CD4-positive, alpha-beta T cell treated with Interferon gamma for 1 hour (primary cell): ENCODE results near the gene TTLL11.

Source experiments
- DNase-seq: peaks from one replicate; pipeline ENCODE4 v3.0.0-alpha.2; 2020

Gene TTLL11

DNA sequence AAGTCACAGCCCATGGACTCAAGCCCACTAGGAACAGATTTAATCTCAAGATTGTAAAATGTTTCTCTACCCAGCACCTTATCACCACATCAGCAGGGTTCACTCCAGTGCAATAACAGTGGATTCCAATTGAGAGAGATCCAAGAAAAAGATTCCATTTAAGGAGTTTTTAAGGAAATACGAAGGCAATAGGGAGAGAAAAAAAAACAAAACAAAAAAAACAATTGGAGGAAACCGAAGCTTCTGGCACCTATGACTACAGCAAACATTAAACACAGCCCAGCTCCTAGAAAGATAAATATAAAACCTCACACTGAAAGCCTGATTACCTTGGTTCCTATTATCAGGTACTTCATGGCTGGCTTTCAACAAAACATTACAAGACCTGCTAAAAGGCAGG is 249.0 kb downstream of the TTLL11 start:
- DNase-seq: no peak

DNA sequence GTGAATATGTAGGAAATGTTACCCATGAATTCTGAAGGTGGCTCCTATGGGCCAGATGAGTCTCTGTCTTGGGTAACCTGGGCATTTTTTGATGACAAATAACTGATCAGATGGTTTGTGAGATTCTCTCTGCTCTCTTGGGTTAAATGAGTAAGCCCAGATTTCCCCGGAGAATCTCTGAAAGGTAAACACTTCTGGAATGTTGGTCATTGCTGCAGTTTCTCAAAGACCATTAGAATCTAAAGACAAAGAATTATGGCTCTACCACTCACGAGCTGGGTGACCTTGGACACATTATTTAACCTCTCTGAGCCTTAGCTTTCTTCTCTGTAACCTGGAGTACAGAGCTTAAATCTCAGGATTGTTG is 250.5 kb downstream of the TTLL11 start:
- no peak for DNase-seq

GRCh38 chr9:121841771-121842611 is 251.1 kb downstream of the TTLL11 start:
- no peak for DNase-seq

DNA sequence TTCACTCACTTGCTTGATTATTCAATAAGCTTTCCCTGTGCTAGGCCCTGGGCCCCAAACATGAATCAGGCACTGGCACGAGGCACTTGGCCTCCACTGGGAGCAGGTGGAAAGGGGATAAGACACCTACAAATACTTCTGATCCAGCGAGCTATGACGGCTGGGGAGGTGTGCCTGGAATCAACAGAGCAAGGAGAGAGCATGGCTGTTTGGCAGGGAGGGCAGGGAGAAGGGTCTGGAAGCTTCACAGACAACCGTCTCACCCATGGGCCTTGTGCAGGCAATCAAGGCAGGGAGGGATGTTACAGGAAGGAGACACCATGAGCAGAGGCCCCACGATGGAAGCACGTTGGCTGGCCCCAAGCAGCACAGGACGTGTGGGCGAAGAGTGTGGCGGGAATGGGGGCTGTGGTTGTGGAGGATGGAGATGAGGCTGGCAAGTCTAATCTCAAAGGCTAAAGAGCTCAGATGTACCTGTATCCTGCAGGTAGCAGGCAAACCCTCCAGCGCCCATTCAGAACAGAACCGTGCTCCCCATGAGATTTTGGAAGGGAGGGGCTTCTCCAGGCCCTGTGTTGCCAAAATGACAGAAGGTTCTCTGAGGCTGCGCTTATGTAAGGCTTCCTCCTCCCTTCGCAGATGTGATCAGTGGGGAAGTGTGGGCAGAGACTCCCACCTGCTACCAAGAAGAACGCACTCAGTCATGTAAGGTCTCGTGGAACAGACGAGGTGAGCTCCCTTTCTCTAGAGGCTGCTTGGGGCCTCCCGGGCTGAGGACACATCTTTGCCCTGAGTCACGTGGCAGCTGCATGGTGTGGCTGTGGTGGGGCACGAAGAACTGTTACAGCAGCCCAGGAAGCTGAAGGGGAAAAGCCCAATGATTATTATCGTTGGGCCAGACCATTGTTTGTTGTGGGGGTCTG is 252.0 kb downstream of the TTLL11 start:
- no peak for DNase-seq

DNA sequence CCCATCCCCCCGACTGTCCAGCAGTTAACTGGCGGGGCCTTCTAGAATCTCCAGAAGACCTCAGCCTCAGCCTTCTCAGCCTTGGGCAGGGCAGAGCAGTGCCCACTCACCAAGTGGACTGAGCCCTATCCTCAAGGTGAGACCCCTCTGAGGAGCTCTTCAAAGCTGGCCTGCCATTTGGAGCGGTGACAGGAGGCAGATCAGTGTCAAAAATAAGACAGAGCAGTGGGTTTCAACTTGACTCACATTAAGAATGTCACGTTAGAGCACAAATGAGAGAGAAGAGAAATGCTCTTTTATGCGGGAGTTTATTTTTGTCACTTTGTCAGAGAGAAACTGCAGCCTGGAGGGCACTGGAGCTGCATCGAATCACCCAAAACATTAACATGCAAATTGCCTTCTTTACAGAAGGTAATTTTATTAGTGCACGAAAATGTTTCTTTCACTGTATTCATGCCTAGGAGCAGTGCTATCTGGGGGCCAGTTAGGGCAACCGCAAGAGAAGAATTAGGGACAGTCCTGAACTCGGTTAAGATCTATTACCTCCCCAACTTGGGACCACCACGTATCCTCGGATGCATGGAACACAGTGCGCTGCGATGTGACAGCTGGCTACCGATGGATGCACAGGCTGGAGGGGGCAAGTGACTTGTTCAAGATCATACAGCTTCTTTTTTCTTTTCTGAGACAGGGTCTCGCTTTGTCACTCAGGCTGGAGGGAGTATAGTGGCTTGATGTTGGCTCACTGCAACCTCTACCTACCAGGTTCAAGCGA is 253.2 kb downstream of the TTLL11 start:
- no peak for DNase-seq

DNA sequence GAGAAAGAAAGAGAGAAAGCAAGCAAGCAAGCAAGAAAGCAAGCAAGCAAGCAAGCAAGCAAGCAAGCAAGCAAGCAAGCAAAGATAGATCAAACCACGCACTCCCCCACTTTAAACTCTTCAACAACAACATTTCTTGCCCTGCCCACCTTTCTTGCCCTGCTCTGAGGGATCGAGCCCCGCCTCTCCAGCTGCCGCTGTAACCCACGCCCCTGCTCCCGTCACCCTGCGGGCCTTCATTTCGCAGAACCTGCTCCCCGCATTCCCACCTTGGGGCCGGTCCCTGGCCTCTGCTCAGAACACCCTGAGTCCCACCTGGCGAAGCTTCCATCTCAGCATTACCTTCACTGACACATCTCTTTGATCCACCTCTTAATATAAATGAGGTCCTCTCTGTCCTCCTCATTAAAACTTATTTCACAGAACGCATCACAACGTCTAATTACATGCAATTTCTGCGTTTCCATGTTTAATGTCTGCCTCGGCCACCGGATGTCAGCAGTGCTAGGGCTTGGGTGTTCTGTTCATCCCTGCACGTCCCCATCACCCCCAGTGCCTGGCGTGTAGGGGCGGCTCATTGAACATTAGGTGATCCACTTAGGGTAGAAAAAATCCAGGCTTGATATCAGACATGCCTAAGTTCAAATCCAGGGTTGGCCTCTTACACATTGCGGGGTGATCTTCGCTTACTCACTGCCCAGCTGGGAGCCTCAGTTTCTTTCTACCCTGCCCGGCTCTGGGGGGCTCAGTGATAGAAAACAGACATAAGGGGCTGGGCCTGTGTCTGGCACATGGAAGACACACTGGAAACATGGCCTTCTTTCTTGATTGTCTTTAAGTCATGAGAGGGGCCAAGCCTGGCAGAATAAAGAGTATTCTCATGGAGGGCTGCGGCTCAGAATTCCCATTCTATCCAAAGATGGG is 254.1 kb downstream of the TTLL11 start:
- no peak for DNase-seq

DNA sequence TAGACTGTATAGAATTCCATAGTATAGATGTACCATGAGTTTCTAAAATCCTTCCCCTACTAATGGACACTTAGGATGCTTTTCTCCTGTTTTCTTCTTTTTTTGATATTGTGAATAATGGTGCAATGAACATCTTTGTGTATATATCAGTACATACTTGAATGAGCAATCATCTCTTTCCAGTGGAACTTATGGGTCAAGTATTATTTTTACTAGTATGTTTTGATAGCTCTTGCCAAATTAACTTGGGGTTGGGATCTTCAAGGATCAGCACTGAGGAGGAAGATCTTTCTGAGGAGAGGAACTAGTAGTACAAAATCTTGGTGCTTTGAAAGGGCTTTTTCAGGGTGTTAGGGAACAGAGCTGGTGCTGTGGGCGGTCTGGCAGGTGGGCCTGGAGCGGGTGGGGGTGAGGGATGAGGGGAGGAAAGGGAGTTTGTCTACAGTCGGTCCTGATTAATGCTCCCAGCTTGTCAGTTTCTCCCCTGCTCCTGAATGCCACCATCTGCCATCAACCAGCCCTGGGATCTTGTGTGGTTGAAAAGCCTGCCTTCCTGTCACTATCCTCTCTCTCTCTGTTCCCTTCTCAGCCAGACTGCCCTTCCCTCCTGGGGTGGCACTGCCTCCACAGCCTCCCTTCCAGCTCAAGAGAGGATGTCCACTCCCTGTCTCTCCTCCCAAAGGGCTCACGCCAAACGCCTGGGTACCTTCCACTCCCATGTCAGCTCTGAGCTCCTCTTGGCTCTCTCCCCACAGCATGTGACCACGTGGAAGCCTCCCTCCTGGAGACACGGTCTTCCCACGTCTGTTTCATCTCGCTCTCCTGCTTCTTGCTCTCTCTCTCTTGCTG is 255.8 kb downstream of the TTLL11 start:
- no peak for DNase-seq

DNA sequence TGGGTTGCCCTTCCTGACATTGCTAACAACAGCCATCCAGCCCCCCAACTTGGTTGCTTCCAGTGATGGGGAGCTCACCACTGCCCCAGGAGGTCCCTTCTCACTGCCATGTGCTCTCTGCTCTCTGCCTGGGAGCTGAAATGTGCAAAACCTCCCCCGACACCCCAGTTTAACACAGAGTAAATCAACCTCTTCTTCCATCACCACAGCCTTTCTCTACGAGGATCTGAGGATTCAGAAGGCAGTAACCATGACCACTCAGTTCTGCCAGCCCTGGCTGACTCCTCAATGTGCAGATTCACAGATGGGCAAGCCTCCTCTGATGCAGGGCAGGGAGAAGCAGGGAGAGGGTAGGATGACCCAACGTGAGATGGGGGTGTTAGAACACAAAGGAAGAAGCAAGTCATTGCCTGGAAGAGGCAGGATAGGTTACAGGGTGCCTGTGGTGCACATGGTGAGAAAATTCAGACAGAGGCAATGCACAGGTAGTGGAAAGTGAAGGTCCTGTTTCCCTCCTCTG is 256.7 kb downstream of the TTLL11 start:
- DNase-seq: no peak

DNA sequence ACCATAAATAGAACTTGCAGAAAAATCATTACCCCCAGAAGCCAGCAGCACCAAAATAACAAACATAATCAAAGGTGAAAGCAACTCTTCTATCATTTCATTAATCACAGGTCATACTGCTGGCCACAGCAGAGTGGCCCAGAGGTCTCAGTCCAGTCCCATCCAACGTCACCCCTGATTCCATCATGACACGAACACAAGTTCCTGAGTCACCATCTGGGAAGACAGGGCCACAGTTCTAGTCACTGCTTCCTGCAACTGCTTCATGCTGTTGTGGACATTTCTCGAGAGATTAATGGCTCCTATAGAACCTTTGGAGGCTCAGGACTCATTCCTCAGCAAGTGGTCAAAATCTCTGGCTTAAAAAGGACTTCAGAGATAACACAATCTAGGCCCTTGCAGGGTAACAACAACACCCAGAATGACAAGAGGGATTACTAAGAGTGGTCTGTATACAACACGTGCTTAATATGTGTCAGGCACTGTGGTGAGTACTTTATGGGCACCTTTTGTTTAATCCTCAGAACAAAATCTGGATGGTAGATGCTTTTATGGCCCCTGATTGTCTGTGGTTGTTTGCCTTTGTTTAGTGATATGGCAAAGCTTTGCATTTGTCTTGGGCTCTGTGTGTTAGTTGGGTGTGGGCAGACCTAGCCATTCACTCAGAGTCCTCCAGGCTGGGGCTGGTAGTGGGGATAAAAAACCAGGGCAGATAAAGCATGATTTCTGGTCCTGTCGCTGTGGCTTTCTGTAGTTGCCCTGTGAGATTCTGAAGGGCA is 257.3 kb downstream of the TTLL11 start:
- DNase-seq: no peak

DNA sequence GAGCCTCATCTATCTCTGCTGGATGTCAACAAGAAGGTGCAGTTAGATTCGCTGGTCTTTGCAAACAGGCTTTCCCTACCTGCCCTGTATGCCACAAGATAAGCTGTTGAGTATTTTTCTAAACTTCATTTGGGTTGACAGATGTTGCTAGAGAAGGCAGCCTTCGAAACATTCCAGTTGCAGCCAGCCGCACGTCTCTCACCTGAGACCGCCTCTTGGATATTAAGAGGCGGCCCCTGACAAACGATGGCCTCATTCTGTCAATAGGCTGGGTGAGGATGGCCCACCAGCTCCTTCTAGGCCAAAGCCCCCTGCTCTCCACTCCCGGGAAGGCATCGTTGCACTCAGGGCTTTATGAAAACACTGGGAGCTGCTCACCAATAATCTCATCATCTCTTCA is 260.0 kb downstream of the TTLL11 start:
- DNase-seq: no peak

DNA sequence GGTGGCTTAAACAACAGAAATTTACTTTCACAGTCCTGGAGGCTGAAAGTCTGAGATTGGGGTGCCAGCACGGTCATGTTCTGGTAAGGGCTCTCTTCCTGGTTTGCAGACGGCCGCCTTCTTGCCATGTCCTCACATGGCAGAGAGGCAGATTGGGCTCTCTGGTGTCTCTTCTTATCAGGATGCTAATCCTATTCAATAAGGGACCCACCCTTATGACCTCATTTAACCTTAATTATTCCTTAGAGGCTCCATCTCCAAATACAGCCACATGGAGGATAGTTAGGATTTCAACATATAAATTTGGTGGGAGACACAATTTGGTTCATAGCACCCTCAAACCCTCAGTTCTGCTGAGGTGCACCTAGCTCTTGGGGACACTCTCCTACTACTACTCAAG is 261.2 kb downstream of the TTLL11 start:
- no peak for DNase-seq

DNA sequence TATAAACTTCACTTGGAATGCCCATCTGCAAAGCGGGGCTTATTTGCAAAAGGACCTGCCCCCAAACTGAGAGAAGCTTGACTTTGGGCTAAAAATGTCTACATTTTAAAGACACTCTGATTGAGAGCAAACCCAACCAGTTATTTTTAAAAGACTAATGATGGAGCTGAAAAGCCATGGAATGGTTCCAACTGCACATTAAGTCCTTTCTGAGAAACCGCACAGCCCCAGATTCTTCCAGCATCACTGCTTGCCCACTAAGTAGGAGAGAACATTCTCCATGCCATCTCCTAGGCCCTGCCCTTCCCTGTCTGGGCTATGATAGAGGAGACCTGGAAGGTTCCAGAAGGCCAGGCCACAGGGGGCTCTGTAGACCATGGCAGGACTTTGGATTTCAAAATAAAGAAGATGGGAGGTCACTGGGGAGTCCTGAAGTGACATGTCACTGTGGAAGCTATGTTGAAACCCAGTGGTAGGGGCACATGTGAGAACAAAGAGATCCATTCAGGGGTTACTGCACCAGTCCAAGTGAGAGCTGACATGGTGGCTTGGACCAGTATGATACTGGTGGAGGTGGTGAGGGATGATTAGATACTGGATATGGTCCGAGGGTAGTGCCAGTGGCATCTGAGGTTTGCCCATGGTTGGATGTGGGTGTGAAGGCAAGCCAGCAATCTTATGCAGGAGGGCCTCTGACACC is 262.5 kb downstream of the TTLL11 start:
- DNase-seq: no peak

GRCh38 chr9:121827251-121827967 is 265.7 kb downstream of the TTLL11 start:
- no peak for DNase-seq

DNA sequence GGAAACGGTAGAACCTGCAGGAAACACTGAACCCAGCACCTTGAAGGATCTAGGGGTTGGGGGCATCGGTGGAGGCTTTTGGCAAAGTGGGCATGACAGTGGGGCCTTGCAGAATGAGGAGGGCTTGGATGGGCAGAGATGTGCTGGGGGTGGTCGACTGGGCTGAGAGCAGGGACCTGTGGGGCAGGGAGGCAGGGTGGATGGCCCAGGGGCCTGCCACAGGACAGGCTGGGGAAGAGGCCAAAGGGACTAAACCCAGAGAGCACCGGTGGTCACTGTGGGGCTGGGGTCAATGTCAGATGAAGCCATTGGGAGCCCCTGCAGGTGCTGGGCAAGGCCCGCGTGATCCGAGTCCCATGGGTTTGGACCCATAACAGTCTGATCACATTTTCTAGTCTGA is 266.4 kb downstream of the TTLL11 start:
- no peak for DNase-seq

DNA sequence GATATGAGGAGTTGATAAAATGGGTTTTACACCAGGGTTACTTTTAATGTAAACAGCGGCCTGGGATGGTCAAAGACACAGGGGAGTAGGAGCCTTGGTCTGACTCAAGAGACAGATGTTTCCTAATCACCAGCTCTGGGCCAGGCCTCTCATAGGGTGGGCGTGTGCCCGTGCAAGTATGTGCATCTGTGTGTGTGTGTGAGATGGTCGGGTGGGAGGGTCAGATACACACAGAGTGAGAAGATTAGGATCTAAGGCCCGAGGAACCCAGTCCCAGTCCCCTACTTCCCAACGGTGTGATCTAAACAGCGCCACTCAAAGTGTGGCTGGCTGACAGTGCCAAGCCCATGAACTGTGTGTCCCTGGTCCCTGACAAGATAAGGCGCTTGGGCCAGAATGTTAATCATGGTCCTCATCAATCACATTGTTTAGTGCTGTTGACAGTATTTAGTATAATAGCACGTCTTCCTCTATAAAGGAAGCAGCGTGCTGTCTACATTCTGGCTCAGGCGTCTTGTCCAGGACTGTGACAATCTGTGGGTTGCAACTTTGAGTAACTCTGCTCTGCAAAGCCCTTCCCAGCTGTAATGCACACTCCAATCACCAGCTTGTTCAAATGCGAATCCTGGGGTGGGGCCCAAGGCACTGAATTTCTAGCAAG is 267.9 kb downstream of the TTLL11 start:
- no peak for DNase-seq

GRCh38 chr9:121824651-121825030 is 268.5 kb downstream of the TTLL11 start:
- DNase-seq: no peak

- DNase-seq: no peak
These were observed 269.5 kb downstream of the TTLL11 start for GRCh38 chr9:121823451-121824169.
